Measurements from ENCODE around the gene EVPL.

DNA sequence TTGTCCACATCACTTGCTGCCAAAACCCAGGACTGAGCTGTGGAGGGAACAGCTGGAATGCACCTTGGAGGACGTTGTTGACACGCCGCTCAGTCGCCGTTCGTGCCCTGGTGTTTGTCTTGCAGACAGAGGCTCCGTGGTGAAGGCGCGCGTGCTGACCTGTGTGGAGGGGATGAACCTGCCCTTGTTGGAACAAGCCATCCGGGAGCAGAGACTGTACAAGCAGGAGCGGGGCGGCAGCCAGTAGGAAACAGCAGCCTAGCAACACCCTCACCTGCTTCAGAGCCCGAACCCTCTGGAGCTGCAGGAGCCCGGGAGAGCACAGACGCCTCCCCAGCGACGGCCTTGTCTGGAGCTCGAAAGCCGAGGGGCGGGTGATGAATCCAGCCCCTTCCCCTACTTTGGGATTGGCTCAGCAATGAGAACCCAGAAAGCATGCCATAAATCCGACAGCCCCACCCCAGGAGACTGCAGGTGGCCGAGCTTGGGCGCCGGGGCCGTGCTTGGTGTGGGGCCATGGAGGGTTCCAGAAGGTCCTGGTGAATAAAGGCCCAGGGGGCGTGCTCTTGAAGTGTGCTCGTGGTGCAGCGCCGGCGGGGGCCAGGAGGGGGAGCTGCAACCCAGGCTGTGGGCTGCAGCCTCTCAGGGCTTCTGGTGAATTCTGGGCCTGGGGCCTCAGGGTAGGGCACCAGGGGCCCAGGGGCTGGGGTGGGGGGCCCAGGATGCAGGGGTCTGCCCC is 26.9 kb downstream of the EVPL start:
- TF ChIP-seq POLR2A (IDR thresholded peaks at IDR 0.05; ENCODE audit: low read length), result no peak
- no peak for TF ChIP-seq GATA1 (IDR thresholded peaks at IDR 0.05; ENCODE audit: low read depth, low read length)
